Small intestine (tissue), 7 donors: Measurements from ENCODE around the gene VEGFB. TPM values are rescaled to one million over a fixed set of nuclear protein-coding genes. Genes with fewer than 3 reads are reported as not detected.

Experiments used
- DNase-seq, 2 donors: peaks; one replicate each; pipeline versions ENCODE4 v3.0.0 to v3.0.0-alpha.2; 2013
- FAIRE-seq: peaks from 2 replicates; lab custom pipeline; 2012; peaks lifted over from hg19 to GRCh38; lab: Jason Lieb, UNC
- H3K27ac ChIP-seq, 3 donors: one replicate each; pipeline ENCODE4 v1.5.1; 2013; ENCODE audit warnings: low read length in 2 of 3, mild to moderate bottlenecking in 2 of 3, control low read depth in 1 of 3, inconsistent platforms in 1 of 3, low read depth in 1 of 3, moderate library complexity in 1 of 3
- H3K27me3 ChIP-seq, 3 donors: one replicate each; pipeline ENCODE4 v1.6.1; 2013; ENCODE audit warnings: low read length in 3 of 3, inconsistent platforms in 1 of 3; ENCODE audit not compliant: control insufficient read depth in 3 of 3, insufficient read depth in 3 of 3
- H3K36me3 ChIP-seq, 3 donors: one replicate each; pipeline ENCODE4 v1.6.1; 2013; ENCODE audit warnings: low read length in 3 of 3, inconsistent platforms in 1 of 3, low read depth in 1 of 3, mild to moderate bottlenecking in 1 of 3, moderate library complexity in 1 of 3; ENCODE audit not compliant: control insufficient read depth in 3 of 3, insufficient read depth in 2 of 3
- H3K4me1 ChIP-seq, 3 donors: one replicate each; pipeline ENCODE4 v1.6.1; 2013; ENCODE audit warnings: low read length in 2 of 3, inconsistent platforms in 1 of 3, low read depth in 1 of 3, mild to moderate bottlenecking in 1 of 3, moderate library complexity in 1 of 3; ENCODE audit not compliant: control insufficient read depth in 3 of 3, insufficient read depth in 2 of 3
- H3K4me3 ChIP-seq, 3 donors: one replicate each; pipeline ENCODE4 v1.5.1; 2013; ENCODE audit warnings: low read length in 3 of 3, control low read depth in 1 of 3, inconsistent platforms in 1 of 3, low read depth in 1 of 3, mild to moderate bottlenecking in 1 of 3, moderate library complexity in 1 of 3
- H3K9me3 ChIP-seq, 2 donors: one replicate each; pipeline ENCODE4 v1.6.1; 2013; ENCODE audit warnings: low read depth in 1 of 2, low read length in 1 of 2; ENCODE audit not compliant: control insufficient read depth in 2 of 2, insufficient read depth in 1 of 2
- WGBS, 3 donors: extraction: QIAGEN DNeasy Blood & Tissue Kit; methylation state at CpG; one replicate each; pipeline ENCODE4 v1.1.7; 2013; 5-methylcytosine and 5-hydroxymethylcytosine counted together
- polyA plus RNA-seq, 4 donors: library from polyadenylated mRNA; stranded (reverse) in 3 of 4; unstranded in 1 of 4; fragments of 200-250 nt in 3 of 4; fragments of 120-200 nt in 1 of 4; gene quantifications; one replicate each; pipeline versions ENCODE4 v1.2.1 to v1.2.3, GENCODE V29; 2013
- donor health status: healthy with polysubstance abuse.
- donor health status: control.
- donor health status: control.
- donor health status: Bipolar disorder and iron deficiency.
- donor health status: healthy.

The VEGFB gene
- polyA plus RNA-seq, 4 donors: 34.8 to 109 (median 48.1) TPM

DNA sequence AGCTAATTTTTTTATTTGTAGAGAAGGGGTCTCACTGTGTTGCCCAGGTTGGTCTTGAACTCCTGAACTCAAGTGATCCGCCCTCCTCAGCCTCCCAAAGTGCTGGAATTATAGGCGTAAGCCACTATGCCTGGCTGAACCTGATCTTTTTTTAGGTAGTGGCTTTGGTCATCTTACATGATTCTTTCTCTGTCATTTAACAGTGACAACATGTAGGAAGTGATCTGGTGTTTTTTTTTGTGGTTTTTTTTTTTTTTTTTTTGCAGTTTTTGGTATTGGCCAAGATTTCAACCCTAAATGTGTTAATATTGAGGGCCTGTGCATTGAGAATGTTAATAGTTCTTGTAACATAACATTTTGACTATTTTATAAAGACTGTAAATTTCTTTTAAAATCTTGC lies 35.9 kb upstream of the VEGFB start:
- DNase-seq (no peak), FAIRE-seq (no peak)
- Histone ChIP-seq H3K4me1 (no peaks in the 10 kb centered on the region), H3K9me3 (no peaks in the 10 kb centered on the region), H3K27me3 (no peaks in the 10 kb centered on the region), H3K27ac (no peak overlapping the region), H3K36me3 (peaks cover 23 to 89% (median 34%) of the 10 kb centered on the region in 3 donors), H3K4me3 (no peak overlapping the region)
- WGBS, 3 donors: 87 to 97% (median 96%) methylated on average over 2 of the region's 2 CpGs

DNA sequence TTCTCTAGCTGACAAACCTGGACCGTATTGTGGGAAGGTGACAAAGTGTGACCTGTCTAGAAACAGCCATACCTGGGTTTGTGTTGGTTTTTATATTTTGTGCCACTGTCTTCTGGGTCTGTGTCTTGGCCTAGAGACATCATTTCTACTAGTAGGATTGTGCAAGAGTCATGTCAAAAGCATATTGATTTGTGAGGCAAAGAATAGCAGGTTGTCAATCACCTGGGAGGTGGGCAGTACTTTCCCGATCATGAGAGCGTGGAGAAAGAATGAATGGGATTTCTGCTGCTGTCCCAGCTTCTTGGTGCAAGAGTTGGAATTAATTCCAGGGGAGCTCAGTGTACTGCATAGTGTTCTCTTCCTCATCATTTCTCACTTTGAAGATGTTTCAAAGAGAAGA lies 32.8 kb upstream of the VEGFB start:
- no peak for DNase-seq
- WGBS, 3 donors: 73 to 82% (median 79%) methylated on average over 3 of the region's 3 CpGs
- Histone ChIP-seq H3K27me3 (no peaks in the 10 kb centered on the region), H3K4me1 (peaks cover 0 to 22% (median 0%) of the 10 kb centered on the region in 3 donors), H3K36me3 (peaks cover 11 to 91% (median 26%) of the 10 kb centered on the region in 3 donors), H3K27ac (no peak overlapping the region), H3K4me3 (no peak overlapping the region), H3K9me3 (no peaks in the 10 kb centered on the region)
- FAIRE-seq: no peak

DNA sequence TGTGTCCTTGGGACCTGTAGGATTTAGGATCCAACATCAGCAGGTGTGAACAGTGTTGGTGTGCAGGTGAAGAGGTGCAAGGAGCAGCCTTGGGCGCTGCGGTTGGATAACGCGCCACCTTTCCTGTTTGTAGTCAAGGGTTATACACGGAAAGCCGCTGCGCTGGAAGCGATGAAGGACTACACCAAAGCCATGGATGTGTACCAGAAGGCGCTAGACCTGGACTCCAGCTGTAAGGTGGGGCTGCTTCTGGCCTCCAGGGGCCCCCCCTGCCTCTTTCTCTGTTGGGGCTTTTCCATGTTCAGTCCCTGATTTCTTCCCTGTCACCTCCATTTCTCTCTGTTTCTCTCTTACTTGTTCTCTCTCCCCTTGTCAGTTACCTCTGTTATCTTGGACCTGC lies 31.4 kb upstream of the VEGFB start:
- WGBS, 3 donors: 96 to 98% (median 96%) methylated on average over 9 of the region's 9 CpGs
- Histone ChIP-seq H3K4me1 (peaks cover 0 to 35% (median 0%) of the 10 kb centered on the region in 3 donors), H3K4me3 (no peak overlapping the region), H3K36me3 (peaks cover 5 to 93% (median 18%) of the 10 kb centered on the region in 3 donors), H3K27me3 (no peaks in the 10 kb centered on the region), H3K27ac (no peak overlapping the region), H3K9me3 (no peaks in the 10 kb centered on the region)
- FAIRE-seq (no peak), DNase-seq (no peak)

DNA sequence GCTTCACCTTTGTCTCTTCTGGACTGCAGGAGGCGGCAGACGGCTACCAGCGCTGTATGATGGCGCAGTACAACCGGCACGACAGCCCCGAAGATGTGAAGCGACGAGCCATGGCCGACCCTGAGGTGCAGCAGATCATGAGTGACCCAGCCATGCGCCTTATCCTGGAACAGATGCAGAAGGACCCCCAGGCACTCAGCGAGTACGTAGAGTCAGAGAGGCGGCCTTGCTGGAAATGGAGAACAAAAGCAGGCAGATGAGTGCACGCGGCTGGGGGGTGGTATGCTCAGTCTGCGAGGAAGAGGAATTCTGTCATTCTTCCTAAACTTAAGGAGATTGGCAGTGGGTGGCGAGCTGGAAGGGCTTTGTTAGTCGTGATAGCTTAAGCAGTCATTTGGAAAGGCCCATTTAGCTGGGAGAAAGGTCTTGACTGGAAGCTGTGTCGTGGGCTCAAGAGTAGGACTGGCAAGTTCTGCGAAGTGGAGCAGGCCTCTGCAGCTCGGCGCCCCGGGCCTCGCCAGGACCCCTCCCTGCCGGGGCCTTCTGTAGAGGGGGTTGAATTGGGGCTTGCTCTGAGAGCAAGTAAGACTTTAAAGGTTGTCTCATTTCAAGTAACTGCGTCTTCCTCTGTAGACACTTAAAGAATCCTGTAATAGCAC lies 30.8 kb upstream of the VEGFB start:
- peaks cover 5 to 93% (median 15%) of the 10 kb centered on the region in 3 donors for H3K36me3 ChIP-seq
- no peak overlapping the region for H3K27ac ChIP-seq
- no peaks in the 10 kb centered on the region for H3K9me3 ChIP-seq
- no peak overlapping the region for H3K4me3 ChIP-seq
- 90 to 92% (median 91%) methylated on average over 27 of the region's 27 CpGs for WGBS, 3 donors
- FAIRE-seq: no peak
- H3K4me1 ChIP-seq: peaks cover 0 to 38% (median 0%) of the 10 kb centered on the region in 3 donors
- H3K27me3 ChIP-seq: no peaks in the 10 kb centered on the region
- no peak for DNase-seq

DNA sequence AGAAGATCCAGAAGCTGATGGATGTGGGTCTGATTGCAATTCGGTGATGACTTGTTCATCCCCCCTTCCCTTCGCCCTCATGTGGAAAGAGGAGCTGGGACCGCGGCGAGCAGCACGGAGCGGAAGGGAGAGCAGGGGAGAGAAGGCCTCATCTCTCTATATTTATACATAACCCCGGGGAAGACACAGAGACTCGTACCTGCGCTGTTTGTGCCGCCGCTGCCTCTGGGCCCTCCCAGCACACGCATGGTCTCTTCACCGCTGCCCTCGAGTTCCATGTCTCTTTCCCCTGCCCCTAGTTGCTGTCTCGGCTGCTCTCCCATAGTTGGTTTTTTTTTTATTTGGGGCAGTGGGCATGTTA lies 30.3 kb upstream of the VEGFB start:
- Histone ChIP-seq H3K36me3 (peaks cover 5 to 94% (median 15%) of the 10 kb centered on the region in 3 donors), H3K27me3 (no peaks in the 10 kb centered on the region), H3K4me3 (no peak overlapping the region), H3K27ac (no peak overlapping the region), H3K4me1 (peaks cover 0 to 38% (median 0%) of the 10 kb centered on the region in 3 donors), H3K9me3 (no peaks in the 10 kb centered on the region)
- DNase-seq (no peak), FAIRE-seq (no peak)
- 81 to 83% (median 81%) methylated on average over 14 to 16 of the region's 16 CpGs for WGBS, 3 donors

DNA sequence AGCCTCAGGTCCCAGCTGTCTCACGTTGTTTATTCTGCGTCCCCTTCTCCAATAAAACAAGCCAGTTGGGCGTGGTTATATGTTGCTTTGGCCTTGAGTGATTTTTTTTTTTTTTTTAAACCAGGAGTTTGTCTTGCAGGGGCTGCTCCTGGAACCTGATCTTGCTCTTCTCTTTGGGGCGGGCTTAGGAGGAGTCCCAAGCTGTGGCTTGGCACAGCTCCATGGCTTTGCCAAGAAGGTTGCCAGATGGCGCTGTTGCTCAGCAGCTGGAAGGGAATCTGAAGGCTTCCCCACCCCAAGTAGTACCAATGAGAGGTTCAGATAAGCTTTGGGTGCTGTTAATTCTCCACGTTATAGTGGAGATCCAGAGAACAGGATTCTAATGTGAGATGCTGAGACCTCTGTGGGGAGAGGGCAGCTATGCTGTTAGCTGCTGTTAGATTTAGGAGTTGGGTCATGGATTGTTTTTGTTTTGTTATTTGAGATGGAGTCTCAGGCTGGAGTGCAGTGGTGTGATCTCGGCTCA lies 29.9 kb upstream of the VEGFB start:
- peak; percentile 92 to 93 for DNase-seq
- Histone ChIP-seq H3K27ac (peak overlapping the region in 1 of 3 donors; percentile 4), H3K4me3 (no peak overlapping the region), H3K9me3 (no peaks in the 10 kb centered on the region), H3K4me1 (peaks cover 0 to 38% (median 0%) of the 10 kb centered on the region in 3 donors), H3K36me3 (peaks cover 5 to 95% (median 15%) of the 10 kb centered on the region in 3 donors), H3K27me3 (no peaks in the 10 kb centered on the region)
- FAIRE-seq: no peak
- 16 to 34% (median 27%) methylated on average over 7 of the region's 7 CpGs for WGBS, 3 donors

DNA sequence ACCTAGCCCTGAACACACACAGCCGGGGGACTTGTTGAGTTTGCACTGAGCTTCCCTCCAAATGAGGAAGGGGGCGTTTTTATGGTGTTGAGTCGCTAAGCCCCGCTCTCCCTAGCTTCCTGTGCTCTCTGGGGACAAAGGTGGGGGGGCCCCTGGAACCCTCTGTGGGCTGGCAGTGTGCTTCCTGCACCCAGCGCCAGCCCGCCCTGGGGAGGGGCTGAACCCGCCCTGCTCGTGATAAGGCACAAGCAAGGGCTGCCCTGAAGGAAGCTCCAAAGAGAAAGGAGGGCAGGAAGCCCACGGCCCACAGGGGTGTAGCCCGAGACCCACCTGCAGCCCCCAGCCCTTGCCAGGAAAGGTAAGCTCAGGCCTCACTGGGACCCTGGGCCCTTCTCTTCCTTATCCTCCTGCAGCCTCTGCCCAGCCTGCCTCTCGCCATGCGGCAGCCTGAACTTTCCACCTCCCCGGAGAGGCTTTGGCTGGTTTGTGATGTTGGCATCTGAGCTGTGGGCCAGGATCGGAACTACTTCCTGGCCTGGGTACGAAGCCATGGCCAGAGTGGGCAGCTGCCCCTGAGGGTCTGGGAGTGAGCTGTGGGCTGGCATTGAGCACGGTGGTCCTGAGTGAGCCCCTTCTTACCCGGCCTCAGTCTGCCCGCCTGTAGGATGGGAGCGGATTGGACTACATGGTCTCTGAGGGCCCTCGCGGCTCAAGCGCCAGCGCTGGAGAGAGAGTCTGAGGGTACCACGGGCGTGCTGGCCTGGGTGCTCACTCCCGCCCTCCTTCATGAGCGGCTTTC lies 27.7 kb upstream of the VEGFB start, which contains the start of gene FERMT3:
TSS of gene FERMT3 (plus strand) at position 265 of the 799 bp plus-strand sequence. CDS start 644 bp downstream, outside the sequence.
- Histone ChIP-seq H3K4me1 (peaks cover 0 to 38% (median 0%) of the 10 kb centered on the region in 3 donors), H3K36me3 (peaks cover 2 to 95% (median 9%) of the 10 kb centered on the region in 3 donors), H3K9me3 (no peaks in the 10 kb centered on the region), H3K27ac (peak within 1 kb of the TSS; percentile 71 to 82 (median 82)), H3K4me3 (peak within 1 kb of the TSS; percentile 43 to 61 (median 51)), H3K27me3 (no peaks in the 10 kb centered on the region)
- 27 to 48% (median 27%) methylated on average over 26 to 27 of the region's 27 CpGs for WGBS, 3 donors
- DNase-seq (peak; percentile 89 to 93), FAIRE-seq (no peak)
